CD4-positive, alpha-beta T cell treated with Interleukin-4 for 1 hour (primary cell): ENCODE measurements around the gene MRGPRX2.

Source experiments
- DNase-seq, 2 donors: peaks; one replicate each; pipeline ENCODE4 v3.0.0-alpha.2; 2020 to 2022

The MRGPRX2 gene

DNA sequence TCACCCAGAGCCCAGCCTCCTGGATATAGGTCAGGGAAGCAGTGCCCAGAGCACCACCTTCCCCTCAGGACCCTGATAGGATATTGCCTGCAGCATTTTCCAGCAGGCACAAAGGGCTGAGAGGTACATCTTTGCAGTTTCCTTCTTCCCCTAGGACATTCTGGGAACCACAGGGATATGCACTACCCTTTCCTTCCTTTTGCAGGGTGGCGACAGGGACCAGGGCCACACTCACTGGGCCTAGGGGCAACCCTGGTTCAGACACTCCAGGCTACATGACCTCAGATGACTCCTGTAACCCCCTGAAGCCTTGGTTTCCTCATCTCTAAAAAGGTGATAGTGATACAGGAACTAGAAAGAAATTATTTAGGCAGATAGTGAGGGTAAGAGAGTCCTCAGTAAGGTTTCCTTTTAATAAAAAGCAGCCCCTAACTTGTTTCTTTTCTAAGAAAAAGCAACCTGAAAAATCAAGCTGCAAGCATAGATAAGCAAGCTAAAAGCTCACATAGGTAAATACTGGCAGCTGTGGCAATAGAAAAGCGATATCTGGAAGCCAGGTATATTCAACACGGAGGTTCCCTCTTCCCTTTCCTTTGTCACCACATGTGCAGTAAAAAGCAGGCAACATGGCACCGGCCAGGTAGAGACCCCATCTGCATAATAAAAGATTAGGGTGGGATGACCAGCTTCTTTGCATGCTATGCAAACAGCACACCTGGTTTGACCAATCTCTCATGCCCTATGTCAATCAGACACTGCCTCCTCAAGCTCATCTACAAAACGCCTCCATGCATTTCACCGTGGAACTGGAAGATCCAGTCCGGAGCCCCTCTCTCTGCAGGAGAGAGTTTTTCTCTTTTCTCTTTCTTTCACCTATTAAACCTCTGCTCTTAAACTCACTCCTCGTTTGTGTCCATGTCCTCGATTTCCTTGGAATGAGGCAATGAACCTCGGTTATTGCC lies 13.2 kb upstream of the MRGPRX2 start:
- DNase-seq, result no peak

DNA sequence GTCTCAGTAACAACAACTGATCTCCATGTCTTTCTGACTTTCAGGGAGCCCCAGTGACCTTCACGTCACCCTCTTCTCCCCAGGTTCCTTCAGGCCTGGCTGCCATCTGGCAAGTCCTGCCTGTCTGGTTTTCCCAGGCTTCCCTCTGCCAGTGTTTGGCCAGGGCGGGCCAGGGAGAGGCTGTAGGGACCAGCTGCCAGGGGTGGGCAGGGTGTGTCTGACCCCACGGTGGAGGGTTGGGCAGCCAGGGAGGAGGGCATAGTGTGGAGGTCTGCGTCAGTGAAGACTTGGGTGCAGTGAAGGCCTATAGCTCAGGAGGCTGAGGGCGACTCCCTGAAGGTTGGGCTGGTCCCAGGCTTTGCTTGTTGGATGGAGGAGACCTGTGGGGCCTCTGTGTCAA lies 11.9 kb upstream of the MRGPRX2 start:
- no peak for DNase-seq

DNA sequence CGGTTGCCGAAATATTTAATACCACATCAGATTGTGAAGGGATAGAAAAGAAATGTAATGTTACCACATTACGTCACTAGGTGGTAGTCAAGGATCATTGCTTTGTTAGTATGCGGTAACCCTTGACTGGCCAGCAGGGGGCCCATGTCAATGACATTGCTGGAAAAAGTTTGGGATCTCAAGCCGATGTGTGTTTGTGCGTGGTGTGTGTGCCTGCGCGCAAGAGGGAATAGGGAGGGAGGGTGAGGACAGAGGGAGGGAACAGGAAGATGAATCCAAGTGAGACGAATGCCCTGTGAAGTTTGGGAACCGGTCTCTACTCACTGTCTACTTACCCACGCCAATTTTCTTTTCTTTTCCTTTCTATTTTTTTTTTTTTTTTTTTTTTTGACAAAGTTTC lies 10.7 kb upstream of the MRGPRX2 start:
- peak; percentile 46 to 73 for DNase-seq

DNA sequence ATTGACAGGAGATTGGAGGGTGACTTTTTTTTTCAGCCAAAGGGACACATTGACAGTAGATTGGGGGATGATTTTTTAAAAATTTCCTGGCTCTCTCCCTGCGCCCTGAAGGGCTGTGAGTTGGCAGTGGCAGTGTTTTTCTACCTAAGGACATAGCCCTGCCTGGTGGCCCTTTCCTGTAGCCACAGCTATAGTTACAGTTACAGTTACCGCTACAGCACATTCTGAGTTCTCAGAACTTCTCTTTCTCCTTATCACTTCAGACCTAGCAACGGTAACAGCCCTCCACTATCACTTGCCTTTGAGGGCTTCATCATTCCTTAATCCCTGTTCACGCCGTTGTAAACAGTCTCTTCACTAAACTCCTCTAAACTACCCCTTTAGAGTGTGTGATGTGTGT lies 684 bp downstream of the MRGPRX2 start:
- DNase-seq, result no peak

DNA sequence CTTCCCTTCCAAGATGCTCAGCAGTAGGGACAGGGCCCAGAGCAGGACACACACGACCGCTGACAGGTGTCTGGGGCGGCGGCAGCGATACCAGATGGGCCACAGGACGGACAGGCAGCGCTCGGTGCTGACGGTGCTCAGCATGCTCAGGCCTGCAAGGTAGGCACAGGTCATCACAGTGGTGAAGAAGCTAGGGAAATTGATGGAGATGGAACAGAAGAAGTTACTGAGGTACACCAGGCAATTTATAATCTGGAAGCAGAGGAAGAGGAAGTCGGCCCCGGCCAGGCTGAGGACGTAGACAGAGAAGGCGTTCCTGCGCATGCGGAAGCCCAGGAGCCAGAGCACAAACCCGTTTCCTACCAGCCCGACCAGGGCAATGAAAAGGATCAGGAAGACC lies 4.6 kb downstream of the MRGPRX2 start:
- no peak for DNase-seq

DNA sequence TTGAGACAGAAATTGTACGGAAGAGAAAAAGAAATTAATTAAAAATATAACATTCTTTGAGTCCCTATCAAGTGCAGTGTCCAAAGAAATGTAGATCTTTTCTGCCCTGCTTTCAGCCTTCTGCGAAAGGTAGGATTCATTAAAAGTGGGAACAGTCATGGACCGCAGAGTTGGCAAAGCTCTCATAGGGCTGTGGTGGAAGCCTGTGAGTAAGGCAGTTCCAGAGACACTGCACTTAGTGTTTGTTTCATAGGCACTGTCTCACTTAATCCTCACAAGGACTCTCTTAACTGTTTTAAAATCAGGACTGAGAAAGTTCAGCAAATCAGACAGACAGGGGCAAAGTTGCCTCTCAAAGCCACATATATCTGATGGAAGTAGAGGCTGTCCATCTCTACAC lies 5.5 kb downstream of the MRGPRX2 start:
- DNase-seq, result no peak

DNA sequence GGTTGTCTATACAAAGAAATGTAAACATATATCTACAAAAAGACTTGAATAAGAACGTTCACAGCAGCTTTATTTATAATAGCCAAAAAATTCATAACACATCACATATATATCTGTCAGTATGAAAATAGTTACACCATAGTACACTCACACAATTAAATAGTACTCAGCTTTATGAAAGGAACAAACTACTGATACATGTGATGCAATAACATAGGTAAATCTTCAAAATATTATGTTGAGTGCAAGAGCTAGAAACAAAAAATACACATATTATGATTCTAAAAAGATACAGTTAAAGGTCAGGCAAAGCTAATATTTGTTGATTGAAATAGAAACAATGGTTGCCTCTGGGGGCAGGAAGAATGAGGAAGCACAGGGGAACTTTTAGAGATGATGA lies 6.6 kb downstream of the MRGPRX2 start:
- DNase-seq, result no peak

DNA sequence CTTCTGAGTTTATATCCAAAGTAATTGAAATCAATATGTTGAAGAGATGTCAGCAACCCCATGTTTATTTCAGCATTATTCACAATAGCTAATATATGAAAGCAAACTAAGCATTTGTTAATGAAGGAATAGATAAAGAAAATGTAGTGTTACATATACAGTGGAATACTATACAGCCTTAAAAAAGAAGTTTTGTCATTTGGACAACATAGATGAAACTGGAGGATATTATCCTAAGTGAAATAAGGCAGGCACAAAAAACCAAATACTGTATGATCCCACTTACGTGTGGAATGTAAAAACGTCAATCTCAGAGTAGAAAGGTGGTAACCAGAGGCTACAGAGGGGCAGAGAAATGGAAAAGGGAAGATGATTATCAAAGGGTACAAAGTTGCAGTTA lies 10.2 kb downstream of the MRGPRX2 start:
- no peak for DNase-seq

DNA sequence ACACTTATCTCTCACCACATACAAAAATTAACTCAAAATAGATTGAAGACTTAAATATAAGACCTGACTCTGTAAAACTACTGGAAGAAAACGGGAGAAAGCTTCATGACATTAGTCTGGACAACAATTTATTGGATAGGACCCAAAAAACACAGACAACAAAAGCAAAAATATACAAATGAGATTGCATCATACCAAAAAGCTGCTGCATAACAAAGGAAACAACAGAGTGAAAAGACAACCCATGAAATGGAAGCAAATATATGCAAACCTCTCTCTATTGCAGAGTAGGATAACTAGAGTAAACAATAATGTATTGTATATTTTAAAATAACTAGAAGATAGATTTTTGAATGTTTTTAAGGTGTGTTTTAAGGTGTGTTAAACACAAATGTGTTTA lies 11.2 kb downstream of the MRGPRX2 start:
- DNase-seq, result no peak

DNA sequence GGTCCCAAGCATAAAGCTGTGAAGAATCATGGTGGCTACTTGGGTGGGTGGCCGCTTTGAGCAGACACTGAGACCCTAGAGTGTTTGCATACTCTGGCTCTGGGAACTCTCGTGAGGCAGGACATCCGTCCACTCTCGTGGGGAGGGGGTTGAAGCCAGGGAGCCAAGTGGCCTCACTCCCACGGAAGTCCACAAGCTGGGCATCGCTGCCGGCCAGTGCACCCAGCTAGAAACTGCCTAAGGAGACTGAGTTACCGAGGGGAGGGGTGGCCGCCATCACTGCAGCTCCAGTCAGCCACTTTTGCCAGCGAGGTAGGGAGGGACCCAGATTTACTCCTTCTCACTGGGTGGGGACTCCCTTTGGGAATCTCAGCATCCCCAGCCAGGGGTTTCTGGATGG lies 20.5 kb downstream of the MRGPRX2 start:
- DNase-seq, result no peak

DNA sequence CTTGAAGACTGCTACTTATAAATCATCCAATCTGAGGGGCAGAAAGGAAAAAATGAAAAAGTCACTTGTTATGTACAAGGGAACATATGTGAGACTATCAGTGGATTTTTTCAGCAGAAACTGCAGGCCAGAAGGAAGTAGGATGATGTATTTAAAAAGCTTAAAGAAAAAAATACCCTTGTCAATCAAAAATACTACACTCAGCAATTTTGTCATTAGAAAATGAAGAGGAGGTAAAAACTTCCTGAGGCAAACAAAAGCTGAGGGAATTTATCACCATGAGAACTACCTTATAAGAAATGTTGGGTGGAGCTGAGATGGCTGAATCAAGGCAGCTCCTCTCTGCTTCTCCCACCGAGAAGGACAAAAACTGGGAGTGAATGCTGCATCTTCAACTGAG lies 21.1 kb downstream of the MRGPRX2 start:
- no peak for DNase-seq

DNA sequence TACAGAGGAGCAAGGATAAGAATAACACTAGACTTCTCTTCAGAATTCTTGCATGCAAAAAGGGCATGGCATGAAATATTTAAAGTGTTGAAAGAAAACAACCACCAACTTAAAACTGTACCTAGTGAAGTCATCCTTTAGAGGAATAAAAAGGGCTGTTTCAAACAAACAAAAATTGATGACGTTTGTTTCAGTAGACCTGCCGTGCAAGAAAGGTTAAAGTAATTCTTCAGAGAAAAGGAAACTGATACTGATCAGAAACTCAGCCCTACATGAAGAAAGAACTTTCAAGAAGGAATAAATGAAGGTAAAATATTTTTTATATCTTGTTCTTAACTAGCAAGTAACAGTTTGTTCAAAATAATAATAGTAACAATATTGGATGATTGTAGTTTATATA lies 27.5 kb downstream of the MRGPRX2 start:
- no peak for DNase-seq

DNA sequence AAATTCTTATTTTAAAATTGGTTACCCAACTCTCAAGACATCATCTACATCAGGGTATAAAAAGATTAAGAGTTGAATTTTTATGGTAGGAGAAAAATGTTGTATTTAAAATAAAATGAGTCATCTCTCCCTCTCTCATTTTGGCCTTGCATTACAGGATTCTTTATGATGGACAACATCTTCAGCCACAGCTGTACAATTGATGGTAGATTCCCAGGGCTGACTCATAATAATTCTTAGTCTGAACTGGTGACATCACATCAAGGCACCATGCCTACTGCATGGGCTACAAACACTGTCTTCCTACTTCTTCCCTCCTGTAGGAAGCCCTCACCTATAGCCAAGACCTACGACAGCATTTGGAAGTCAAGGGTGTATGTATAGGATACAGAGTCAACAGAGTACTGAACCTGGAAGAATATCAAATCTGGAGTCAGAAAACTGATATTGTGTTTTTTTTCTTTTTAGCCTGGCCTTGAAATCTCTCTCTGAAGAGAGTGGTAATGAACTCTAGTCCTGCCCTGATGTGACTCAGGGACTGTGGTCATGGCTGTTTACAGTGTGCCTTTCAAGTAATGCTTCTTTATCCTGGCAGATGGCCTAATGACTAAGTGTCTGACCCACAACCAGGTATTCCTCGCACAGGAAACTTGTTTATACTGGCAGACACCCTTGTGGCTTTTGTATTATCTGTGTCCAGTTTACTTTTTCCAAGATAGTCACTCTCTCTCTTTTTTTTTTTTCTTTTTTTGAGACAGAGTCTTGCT lies 32.5 kb downstream of the MRGPRX2 start:
- DNase-seq, result no peak

DNA sequence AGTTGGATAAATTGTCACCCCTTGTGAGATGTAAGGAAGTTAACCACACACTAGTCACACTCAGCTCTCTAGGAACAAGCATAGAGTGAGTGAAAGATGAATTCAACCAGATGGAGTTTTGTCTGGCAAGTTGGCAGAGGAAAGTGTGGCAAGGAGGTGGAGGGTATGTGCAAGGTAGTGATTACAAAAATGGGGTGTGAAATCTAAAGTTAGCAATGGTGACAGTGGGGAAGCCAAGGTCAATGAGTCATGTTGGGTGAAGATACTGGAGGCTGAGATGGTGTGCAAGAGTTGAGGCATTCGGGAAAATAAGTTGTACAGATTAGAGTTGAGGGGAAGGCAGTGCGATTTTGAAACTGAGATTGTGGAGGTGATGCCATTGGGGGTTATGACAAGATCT lies 33.7 kb downstream of the MRGPRX2 start:
- DNase-seq, result no peak

DNA sequence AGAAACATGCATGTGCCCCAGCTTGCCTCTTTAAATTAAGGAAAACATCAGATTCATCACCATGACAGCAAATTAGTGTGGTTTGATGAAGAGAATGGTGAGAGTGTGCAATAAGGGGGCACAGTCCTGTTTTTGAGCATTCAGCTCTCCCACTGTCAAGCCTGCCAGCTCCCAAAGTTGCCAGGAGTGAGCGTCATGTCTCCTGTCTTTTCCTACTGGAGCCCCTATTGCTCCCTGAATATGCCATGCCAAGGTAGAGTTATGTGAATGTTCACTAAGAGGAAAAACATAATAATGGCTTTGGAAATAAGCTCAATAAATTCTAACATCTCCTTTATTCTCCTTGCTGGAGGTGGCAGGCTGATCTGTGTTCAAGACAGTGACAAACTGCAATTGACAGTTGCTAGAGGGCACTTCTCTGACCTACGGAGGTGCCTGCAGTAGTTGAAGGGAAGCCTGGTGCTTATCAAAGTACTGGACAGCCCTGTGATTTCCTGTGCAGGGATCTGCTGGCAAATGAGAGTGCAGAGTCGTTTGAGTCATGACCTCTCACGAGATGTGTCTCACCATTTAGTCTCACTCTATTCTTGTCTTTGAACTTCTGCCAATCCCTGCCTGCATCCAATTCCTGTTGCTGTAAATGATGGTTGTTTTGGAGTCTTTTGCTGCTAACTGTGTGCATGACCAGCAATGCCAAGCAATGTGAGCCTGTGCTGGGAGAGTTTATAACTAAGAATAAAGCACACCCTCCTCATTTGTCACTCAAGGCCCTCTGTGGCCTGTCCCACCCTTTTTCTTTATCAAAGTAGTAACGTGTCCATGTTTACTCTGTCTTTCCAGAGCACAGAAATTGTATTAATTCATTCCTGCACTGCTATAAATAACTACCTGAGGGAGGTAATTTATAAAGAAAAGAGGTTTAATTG lies 34.8 kb downstream of the MRGPRX2 start:
- DNase-seq, result no peak

DNA sequence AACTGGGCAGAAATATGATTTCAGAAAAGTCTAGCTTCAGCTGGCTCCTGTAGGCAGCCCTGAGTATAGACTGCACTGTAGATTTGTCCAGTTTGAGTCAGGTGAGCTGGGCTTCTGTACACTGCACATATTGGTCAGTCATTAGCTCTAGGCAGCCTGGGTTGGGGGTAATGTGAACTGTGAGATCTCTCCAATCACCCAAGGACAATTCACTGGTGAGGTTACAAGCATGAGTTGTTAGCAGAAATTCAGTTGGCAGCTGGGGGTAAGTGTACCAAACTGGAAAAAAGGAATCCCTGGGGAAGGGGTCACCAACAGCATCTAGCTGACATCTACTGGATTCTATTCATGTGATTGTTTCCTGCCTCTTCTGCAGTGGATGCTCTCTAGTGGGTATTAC lies 39.7 kb downstream of the MRGPRX2 start:
- no peak for DNase-seq

DNA sequence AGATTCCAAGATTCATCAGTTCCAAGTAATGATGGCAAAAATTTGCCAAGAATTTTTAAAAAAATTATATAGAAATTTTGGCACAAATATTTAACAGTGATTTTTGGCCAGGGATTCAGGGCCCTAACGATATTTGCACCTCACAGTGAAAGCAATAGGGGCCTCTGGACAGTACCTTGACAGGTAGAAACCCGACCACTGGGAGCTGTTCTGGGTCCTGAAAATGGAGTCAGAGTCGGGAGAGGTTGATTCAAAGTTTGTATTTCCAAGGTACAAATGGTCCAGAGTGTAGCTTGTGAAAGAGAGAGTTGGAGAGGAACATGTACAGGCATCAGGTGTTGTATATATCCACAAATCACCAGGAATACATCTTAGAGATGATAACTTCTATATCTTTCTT lies 41.6 kb downstream of the MRGPRX2 start:
- DNase-seq, result no peak

DNA sequence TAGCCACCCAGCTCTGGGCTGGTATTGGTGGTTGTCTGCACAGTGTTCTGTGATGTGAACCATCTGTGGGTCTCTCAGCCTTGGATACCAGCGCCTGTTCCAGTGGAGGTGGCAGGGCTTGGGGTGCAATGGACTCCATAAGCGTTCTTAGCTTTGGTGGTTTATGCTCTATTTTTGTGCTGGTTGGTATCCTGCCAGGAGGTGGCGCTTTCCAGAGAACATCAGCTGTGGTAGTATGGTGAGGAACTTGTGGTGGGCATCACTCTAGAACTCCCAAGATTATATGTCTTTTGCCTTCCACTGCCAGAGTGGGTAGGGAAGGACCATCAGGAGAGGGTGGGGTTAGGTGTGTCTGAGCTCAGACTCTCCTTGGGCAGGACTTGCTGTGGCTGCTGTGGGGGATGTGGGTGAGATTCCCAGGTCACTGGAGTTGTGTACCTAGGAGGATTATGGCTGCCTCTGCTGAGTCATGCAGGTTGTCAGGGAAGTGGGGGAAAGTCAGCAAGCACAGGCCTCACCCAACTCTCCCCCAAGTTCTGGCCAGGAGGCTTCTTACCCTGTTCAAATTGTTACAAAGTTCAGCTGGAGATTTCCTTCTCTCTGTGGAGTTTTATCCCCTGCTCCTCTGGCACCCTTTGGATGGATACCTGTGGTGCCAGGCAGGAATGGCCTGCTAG lies 47.2 kb downstream of the MRGPRX2 start:
- DNase-seq, result no peak

DNA sequence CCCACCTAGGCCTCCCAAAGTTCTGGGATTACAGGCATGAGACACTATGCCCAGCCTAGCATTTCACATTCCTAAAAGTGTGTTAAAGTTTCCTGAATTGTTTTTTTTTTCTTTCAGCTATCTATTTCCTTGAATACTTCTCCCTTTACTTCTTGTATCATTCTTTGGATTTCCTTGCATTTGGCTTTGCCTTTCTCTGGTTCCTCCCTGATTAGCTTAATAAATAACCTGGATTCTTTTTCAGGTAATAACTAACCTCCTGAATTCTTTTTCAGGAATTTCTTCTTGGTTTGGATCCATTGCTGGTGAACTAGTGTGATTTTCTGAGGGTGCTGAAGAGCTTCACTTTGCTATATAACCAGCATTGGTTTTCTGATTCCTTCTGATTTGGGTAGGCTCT lies 47.9 kb downstream of the MRGPRX2 start:
- DNase-seq, result no peak
